ENCODE data around the gene PNPLA6.
A peak's percentile ranks its signal among the peaks of the same experiment; 100 is the strongest.

PNPLA6 gene

GRCh38 chr19:7521551-7522071, 13.9 kb upstream of the PNPLA6 start:
- TF ChIP-seq, protein P1, sequence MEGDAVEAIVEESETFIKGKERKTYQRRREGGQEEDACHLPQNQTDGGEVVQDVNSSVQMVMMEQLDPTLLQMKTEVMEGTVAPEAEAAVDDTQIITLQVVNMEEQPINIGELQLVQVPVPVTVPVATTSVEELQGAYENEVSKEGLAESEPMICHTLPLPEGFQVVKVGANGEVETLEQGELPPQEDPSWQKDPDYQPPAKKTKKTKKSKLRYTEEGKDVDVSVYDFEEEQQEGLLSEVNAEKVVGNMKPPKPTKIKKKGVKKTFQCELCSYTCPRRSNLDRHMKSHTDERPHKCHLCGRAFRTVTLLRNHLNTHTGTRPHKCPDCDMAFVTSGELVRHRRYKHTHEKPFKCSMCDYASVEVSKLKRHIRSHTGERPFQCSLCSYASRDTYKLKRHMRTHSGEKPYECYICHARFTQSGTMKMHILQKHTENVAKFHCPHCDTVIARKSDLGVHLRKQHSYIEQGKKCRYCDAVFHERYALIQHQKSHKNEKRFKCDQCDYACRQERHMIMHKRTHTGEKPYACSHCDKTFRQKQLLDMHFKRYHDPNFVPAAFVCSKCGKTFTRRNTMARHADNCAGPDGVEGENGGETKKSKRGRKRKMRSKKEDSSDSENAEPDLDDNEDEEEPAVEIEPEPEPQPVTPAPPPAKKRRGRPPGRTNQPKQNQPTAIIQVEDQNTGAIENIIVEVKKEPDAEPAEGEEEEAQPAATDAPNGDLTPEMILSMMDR (IDR thresholded peaks at IDR 0.05; ENCODE audit: extremely low read depth, insufficient read depth, missing control alignments) = no peak
- in situ Hi-C loops (cut with MboI; ENCODE audit: low pct_unique_long_range_greater_than_20kb, low sequenced_read_pairs, unreplicated experiment) = no loop called here
- no peak for DNase-seq (ENCODE audit: low spot score)

DNA sequence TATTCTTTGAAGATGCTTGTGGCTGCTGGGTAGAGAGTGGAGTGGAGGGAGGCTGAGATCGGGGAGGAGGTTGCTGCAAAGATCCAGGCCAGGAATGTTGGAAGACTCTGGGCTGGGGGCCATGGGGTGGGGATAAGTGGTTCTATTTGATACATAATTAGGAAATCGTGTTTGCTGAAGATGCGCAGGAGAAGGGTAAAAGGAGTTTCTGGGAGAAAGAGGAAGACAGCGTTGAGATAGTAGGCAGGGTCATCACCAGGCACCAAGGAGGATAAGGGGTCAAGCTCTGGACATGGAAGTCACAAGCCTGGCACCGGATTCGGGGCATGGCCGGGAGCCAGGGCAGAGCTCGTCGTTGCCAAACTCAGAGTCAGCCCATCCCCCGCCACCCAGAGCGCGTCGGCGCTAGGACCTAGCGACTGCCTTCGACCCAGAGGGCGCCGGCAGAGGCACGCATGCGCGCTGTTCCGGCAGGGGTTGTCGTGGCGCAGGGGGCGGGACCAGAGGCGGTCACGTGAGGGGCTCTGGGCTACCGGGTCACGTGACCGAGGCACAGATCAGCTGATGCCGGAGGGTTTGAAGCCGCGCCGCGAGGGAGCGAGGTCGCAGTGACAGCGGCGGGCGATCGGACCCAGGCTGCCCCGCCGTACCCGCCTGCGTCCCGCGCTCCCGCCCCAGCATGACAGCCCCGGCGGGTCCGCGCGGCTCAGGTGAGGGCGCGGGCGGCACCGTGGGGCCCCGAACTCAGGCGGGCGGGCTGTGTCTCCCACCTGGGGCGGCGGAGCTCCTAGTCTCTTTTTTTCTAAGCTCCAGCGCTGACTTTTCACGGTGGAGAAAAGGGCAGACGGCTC, 13.2 kb upstream of the PNPLA6 start, which contains the start of gene MCOLN1:
Gene MCOLN1 (plus strand): TSS at position 553 of the 851 bp plus-strand sequence. CDS start 127 bp downstream, at position 680.
- peak; percentile 100 for DNase-seq (ENCODE audit: low spot score)
- in situ Hi-C loops (cut with MboI; ENCODE audit: low pct_unique_long_range_greater_than_20kb, low sequenced_read_pairs, unreplicated experiment) = no loop called here
- TF ChIP-seq, protein P1 (IDR thresholded peaks at IDR 0.05; ENCODE audit: extremely low read depth, insufficient read depth, missing control alignments) = no peak

DNA sequence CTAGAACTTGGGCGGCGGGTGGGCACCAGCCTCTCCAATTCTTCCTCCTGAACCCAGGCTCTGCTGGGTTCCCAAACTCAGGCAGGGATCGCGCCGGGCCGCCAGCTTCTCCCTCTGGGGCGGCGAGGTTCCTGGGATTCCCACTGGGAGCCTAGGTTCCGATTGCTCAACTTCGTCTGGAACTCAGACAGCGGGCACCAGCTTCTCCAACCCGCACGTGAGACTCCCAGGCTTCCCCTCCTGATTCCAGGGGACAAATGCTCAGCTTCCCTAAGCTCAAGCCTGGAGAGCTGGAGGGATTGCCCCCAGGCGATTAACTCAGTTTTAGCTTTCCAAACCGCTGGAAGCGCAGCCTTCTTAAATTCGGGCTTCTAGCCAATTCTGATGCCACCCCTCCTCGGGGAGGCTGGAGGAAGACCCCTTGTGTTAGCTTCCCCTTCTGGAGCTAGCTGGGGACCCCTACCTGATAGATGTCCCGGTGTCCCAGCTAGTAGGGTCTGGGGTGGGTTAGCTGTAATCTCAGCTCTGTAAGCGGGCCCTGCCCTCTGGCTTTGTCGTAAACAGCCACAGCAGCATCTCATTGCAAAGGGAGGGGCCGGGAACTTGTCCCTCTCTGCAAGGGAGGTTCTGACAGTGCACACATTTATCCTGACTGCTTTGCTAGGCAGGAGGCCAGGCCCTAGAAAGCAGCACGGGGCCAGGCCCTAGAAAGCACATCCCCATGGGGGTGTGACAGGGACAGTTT, 12.4 kb upstream of the PNPLA6 start:
- no peak for DNase-seq (ENCODE audit: low spot score)
- TF ChIP-seq, protein P1 (IDR thresholded peaks at IDR 0.05; ENCODE audit: extremely low read depth, insufficient read depth, missing control alignments) = no peak
- in situ Hi-C loops (cut with MboI; ENCODE audit: low pct_unique_long_range_greater_than_20kb, low sequenced_read_pairs, unreplicated experiment) = no loop called here

GRCh38 chr19:7524523-7524922, 11.0 kb upstream of the PNPLA6 start:
- TF ChIP-seq, protein P1 (IDR thresholded peaks at IDR 0.05; ENCODE audit: extremely low read depth, insufficient read depth, missing control alignments) = no peak
- in situ Hi-C loops (cut with MboI; ENCODE audit: low pct_unique_long_range_greater_than_20kb, low sequenced_read_pairs, unreplicated experiment) = no loop called here
- no peak for DNase-seq (ENCODE audit: low spot score)

GRCh38 chr19:7524992-7525739, 10.4 kb upstream of the PNPLA6 start:
- TF ChIP-seq, protein P1 (IDR thresholded peaks at IDR 0.05; ENCODE audit: extremely low read depth, insufficient read depth, missing control alignments) = no peak
- DNase-seq (ENCODE audit: low spot score) = no peak
- in situ Hi-C loops (cut with MboI; ENCODE audit: low pct_unique_long_range_greater_than_20kb, low sequenced_read_pairs, unreplicated experiment) = no loop called here

Measured in GM13977 (cell line).